Diencephalon (tissue), 1 donor: ENCODE measurements around the gene ATP2A1. TPM values are rescaled to one million over a fixed set of nuclear protein-coding genes. Genes with fewer than 3 reads are reported as not detected.

ENCODE experiments used
- small RNA-seq: library from RNA; depleted of rRNA; stranded (forward); fragments of <200 nt; gene quantifications from one replicate; pipeline ENCODE3, GENCODE V24; 2014
- total RNA-seq: library from RNA; depleted of rRNA; stranded (reverse); fragments of >200 nt; gene quantifications from one replicate; pipeline ENCODE4 v1.2.3, GENCODE V29; 2014

Gene ATP2A1
- total RNA-seq = 0.23 TPM

GRCh38 chr16:28878083-28878926, at the start of gene ATP2A1:
Gene ATP2A1, plus strand, starts transcription at chr16:28878488. Its CDS starts 184 bp downstream, at chr16:28878672.

GRCh38 chr16:28846080-28846932, 32.0 kb upstream of the ATP2A1 start, which contains the start of gene TUFM:
Gene TUFM, minus strand, starts transcription at chr16:28846348. Its CDS starts 79 bp downstream, at chr16:28846269.

GRCh38 chr16:28924762-28925385, 46.6 kb downstream of the ATP2A1 start, which contains the start of gene RABEP2:
Gene RABEP2, minus strand, starts transcription at chr16:28925238. Its CDS starts 75 bp downstream, at chr16:28925163.

GRCh38 chr16:28931801-28932225, 53.5 kb downstream of the ATP2A1 start, which contains the start of gene CD19:
Gene CD19, plus strand, starts transcription at chr16:28931971. Its CDS starts 30 bp downstream, at chr16:28932001.

GRCh38 chr16:28950648-28951409, 72.5 kb downstream of the ATP2A1 start, which contains the start of gene NFATC2IP:
Gene NFATC2IP, plus strand, starts transcription at chr16:28950937. Its CDS starts 75 bp downstream, at chr16:28951012.

Small RNAs within 50 kb of the gene (small RNA-seq; reads per million reads assigned to genes)
- not detected for gene RF00416

Other genes with a start within 250 kb of the ATP2A1 start
- gene NPIPB8, start 240.4 kb upstream of the ATP2A1 start, total RNA-seq = not detected
- gene EIF3C, start 167.0 kb upstream of the ATP2A1 start, total RNA-seq = 195 TPM
- 4.6 TPM for gene NPIPB9, start 126.7 kb upstream of the ATP2A1 start, total RNA-seq
- gene ATXN2L, start 55.5 kb upstream of the ATP2A1 start, total RNA-seq = 43.1 TPM
- gene TUFM, start 32.1 kb upstream of the ATP2A1 start, total RNA-seq = 71.7 TPM
- 18.7 TPM for gene SH2B1, start 14.6 kb upstream of the ATP2A1 start, total RNA-seq
- 7.8 TPM for gene RABEP2, start 46.8 kb downstream of the ATP2A1 start, total RNA-seq
- gene CD19, start 53.5 kb downstream of the ATP2A1 start, total RNA-seq = 0.23 TPM
- 28.4 TPM for gene NFATC2IP, start 72.4 kb downstream of the ATP2A1 start, total RNA-seq
- gene SPNS1, start 96.3 kb downstream of the ATP2A1 start, total RNA-seq = 27.7 TPM
- gene LAT, start 106.6 kb downstream of the ATP2A1 start, total RNA-seq = 0.69 TPM